C4-2B (cell line): ENCODE results near the gene PNPLA2.

ENCODE experiments used
- CTCF ChIP-seq: fragments of 450-650 bp; conservative IDR thresholded peaks from 2 replicates; pipeline ENCODE4 v1.5.1; 2017; ENCODE audit warnings: mild to moderate bottlenecking
- ZFX ChIP-seq: fragments of 450-650 bp; IDR thresholded peaks from 2 replicates; pipeline ENCODE4 v1.6.1; 2017

DNA sequence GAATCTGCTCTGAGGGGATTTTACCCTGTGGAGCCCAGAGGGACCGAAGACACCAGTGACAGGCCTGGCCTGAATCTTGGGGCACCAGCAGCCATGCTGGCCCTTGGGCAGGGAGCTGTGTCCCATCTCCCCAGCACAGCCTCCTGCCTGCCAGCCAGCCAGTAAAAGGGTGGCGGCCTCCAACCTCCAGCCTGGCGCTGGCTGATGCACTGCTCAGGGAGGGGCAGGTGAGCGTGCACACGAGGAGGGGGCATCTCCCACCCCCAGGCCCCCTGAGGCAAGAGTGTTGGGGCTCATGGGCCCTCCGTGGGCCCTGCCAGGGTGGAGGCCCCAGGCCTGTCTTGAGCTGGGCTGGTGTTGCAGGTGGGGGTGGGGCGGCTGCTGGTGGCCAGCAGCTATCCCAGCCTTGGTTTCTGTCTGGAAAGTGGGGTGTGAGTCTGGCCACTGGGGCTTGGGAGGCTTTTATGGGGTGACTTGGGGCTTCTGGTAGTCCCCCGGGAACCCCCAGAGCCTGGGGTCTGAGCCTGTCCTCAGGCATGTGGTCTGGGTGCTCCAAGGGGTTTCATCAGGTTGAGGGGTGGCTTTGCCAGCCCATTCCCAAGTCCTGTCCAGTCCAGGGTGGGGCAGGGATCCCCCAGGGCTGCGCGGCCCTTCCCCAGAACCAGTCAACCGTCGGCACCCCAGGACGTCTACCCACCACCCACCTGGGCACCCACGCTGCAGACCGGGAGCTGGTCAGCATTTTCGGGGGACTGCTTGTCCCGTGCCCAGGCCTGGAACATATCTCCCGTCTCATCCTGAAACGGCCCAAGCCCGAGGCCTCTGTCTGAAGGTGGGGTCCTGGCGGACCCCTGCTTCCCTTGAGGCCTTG lies 41.8 kb downstream of the PNPLA2 start:
- TF ChIP-seq CTCF (no peak), ZFX (no peak)
